ENCODE measurements around the gene GON4L.
"Not testable (repeated sequence)": the region's sequence is repeated elsewhere in the genome, so short reads cannot be mapped to it uniquely, and the experiment has no call there.

GON4L gene

DNA sequence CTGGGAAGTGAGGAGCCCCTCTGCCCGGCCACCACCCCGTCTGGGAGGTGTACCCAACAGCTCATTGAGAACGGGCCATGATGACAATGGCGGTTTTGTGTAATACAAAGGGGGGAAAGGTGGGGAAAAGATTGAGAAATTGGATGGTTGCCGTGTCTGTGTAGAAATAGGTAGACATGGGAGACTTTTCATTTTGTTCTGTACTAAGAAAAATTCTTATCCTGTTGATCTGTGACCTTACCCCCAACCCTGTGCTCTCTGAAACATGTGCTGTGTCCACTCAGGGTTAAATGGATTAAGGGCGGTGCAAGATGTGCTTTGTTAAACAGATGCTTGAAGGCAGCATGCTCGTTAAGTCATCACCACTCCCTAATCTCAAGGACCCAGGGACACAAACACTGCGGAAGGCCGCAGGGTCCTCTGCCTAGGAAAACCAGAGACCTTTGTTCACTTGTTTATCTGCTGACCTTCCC, 22.1 kb downstream of the GON4L start:
- H3K9me3 ChIP-seq (ENCODE audit: control insufficient read depth, low read length); DNase-seq; H2BK120ac ChIP-seq (ENCODE audit: low read depth, low read length); H2AFZ ChIP-seq (ENCODE audit: low read depth, low read length); H2AK5ac ChIP-seq (ENCODE audit: low read length, severe bottlenecking); H4K91ac ChIP-seq (ENCODE audit: low read length); H3K27ac ChIP-seq (ENCODE audit: low read length, poor library complexity, severe bottlenecking); H3K27me3 ChIP-seq (ENCODE audit: control insufficient read depth in 1 of 2, insufficient read depth in 1 of 2, low read length in 2 of 2); H3K4me3 ChIP-seq (ENCODE audit: insufficient read depth in 1 of 2, low read depth in 1 of 2, low read length in 2 of 2); H3K9ac ChIP-seq (ENCODE audit: low read length); H3K4me1 ChIP-seq (ENCODE audit: control insufficient read depth, insufficient read depth, low read depth, low read length); H2BK12ac ChIP-seq (ENCODE audit: low read length in 2 of 2); H3K4me2 ChIP-seq (ENCODE audit: low read length, poor library complexity, severe bottlenecking); H3K14ac ChIP-seq (ENCODE audit: low read length in 2 of 2); H3K4ac ChIP-seq (ENCODE audit: low read depth in 1 of 2, low read length in 2 of 2); H3K18ac ChIP-seq (ENCODE audit: low read depth in 1 of 2, low read length in 2 of 2); H2BK5ac ChIP-seq (ENCODE audit: low read depth, low read length, poor library complexity, severe bottlenecking); H4K8ac ChIP-seq (ENCODE audit: low read length); H2BK15ac ChIP-seq (ENCODE audit: low read depth, poor library complexity, severe bottlenecking); H3K23ac ChIP-seq (ENCODE audit: low read length in 2 of 2): not testable (repeated sequence)
- H3K79me1 ChIP-seq (replicated peaks; ENCODE audit: low read length, poor library complexity, severe bottlenecking), result peaks cover 25% of the 10 kb centered on the region
- peaks cover 16 to 18% of the 10 kb centered on the region in 2 experiments for H3K36me3 ChIP-seq (ENCODE audit: control insufficient read depth in 1 of 2, insufficient read depth in 2 of 2, low read depth in 1 of 2, low read length in 2 of 2)
- WGBS, result 79% methylated on average over 3 of the region's 9 CpGs

DNA sequence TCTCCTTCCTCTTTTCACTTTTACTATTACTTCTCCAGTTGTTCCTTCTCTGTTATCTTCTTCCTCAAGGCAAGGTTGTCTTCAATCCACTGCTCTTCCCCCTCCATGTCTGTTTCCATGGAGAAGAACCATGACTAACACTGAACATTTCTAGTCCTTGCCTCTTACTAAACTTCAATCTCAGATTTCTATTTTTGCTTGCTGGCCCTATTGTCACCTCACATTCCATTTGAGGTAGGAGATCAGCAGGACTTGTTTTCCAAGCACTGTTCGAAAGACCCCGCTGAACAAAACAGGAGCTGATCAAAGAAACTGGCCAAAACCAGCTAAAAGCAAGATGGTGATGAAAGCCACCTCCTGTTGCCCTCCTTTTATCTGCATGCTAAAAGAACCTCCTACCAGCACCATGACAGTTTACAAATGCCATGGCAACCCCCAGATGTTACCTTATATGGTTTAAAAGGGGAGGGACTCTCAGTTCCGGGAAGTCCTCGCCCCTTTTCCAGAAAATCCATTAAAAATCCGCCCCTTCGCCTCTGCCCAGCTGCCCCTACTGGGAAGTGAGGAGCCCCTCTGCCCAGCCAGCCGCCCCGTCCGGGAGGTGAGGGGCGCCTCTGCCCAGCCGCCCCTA, 22.6 kb downstream of the GON4L start:
- Histone ChIP-seq H3K9me3 (ENCODE audit: control insufficient read depth, low read length) (no peaks in the 10 kb centered on the region), H2BK12ac (ENCODE audit: low read length in 2 of 2) (no peak overlapping the region), H3K27me3 (ENCODE audit: control insufficient read depth in 1 of 2, insufficient read depth in 1 of 2, low read length in 2 of 2) (no peaks in the 10 kb centered on the region), H3K4me3 (ENCODE audit: insufficient read depth in 1 of 2, low read depth in 1 of 2, low read length in 2 of 2) (no peak overlapping the region), H4K8ac (ENCODE audit: low read length) (no peak overlapping the region), H2AFZ (ENCODE audit: low read depth, low read length) (no peak overlapping the region), H3K4me2 (ENCODE audit: low read length, poor library complexity, severe bottlenecking) (peak overlapping the region; percentile 43), H2BK5ac (ENCODE audit: low read depth, low read length, poor library complexity, severe bottlenecking) (no peak overlapping the region), H3K4ac (ENCODE audit: low read depth in 1 of 2, low read length in 2 of 2) (no peak overlapping the region), H3K36me3 (ENCODE audit: control insufficient read depth in 1 of 2, insufficient read depth in 2 of 2, low read depth in 1 of 2, low read length in 2 of 2) (peaks cover 16 to 18% of the 10 kb centered on the region in 2 experiments), H3K4me1 (ENCODE audit: control insufficient read depth, insufficient read depth, low read depth, low read length) (peaks cover 5% of the 10 kb centered on the region), H3K18ac (ENCODE audit: low read depth in 1 of 2, low read length in 2 of 2) (no peak overlapping the region), H3K27ac (ENCODE audit: low read length, poor library complexity, severe bottlenecking) (peak overlapping the region; percentile 50), H4K91ac (ENCODE audit: low read length) (no peak overlapping the region), H2BK120ac (ENCODE audit: low read depth, low read length) (no peak overlapping the region), H2BK15ac (ENCODE audit: low read depth, poor library complexity, severe bottlenecking) (no peak overlapping the region), H3K79me1 (replicated peaks; ENCODE audit: low read length, poor library complexity, severe bottlenecking) (peaks cover 27% of the 10 kb centered on the region), H3K9ac (ENCODE audit: low read length) (peak overlapping the region; percentile 38), H3K23ac (ENCODE audit: low read length in 2 of 2) (no peak overlapping the region), H2AK5ac (ENCODE audit: low read length, severe bottlenecking) (no peak overlapping the region), H3K14ac (ENCODE audit: low read length in 2 of 2) (no peak overlapping the region)
- WGBS, result 98% methylated on average over 11 of the region's 11 CpGs
- DNase-seq, result peak; percentile 60

DNA sequence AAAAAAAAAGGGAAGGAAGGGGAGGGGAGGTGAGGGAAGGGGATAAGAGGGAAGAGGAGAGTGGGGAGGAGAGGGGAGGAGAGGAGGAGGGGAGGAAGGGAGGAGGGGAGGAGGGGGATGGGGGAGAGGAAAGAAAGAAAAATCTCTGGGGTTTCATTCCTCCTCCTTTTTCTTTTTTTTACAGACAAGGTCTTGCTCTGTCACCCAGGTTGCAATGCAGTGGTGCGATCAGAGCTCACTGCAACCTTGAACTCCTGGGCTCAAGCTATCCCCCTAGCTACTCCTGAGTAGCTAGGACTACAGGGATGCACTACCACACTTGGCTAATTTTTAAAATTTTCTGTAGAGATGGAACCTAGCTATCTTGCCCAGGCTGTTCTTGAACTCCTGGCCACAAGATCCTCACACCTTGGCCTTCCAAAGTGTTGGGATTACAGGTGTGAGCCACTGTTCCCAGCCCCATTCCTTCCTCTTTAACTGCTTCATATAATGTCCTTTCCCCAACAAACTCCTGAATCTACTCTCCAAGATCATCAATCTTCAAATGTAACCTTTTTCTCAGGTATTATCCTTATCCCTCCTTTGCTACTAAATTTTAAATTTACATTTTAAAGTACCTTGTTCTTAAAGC, 23.2 kb downstream of the GON4L start:
- Histone ChIP-seq H3K4ac (ENCODE audit: low read depth in 1 of 2, low read length in 2 of 2) (no peak overlapping the region), H4K91ac (ENCODE audit: low read length) (no peak overlapping the region), H4K8ac (ENCODE audit: low read length) (no peak overlapping the region), H2AFZ (ENCODE audit: low read depth, low read length) (no peak overlapping the region), H3K4me2 (ENCODE audit: low read length, poor library complexity, severe bottlenecking) (no peak overlapping the region), H3K4me1 (ENCODE audit: control insufficient read depth, insufficient read depth, low read depth, low read length) (peaks cover 5% of the 10 kb centered on the region), H3K18ac (ENCODE audit: low read depth in 1 of 2, low read length in 2 of 2) (no peak overlapping the region), H3K27me3 (ENCODE audit: control insufficient read depth in 1 of 2, insufficient read depth in 1 of 2, low read length in 2 of 2) (no peaks in the 10 kb centered on the region), H3K9ac (ENCODE audit: low read length) (peak overlapping the region; percentile 38), H3K4me3 (ENCODE audit: insufficient read depth in 1 of 2, low read depth in 1 of 2, low read length in 2 of 2) (no peak overlapping the region), H3K36me3 (ENCODE audit: control insufficient read depth in 1 of 2, insufficient read depth in 2 of 2, low read depth in 1 of 2, low read length in 2 of 2) (peaks cover 16 to 18% of the 10 kb centered on the region in 2 experiments), H3K27ac (ENCODE audit: low read length, poor library complexity, severe bottlenecking) (no peak overlapping the region), H2BK120ac (ENCODE audit: low read depth, low read length) (no peak overlapping the region), H3K23ac (ENCODE audit: low read length in 2 of 2) (no peak overlapping the region), H3K14ac (ENCODE audit: low read length in 2 of 2) (no peak overlapping the region), H2BK12ac (ENCODE audit: low read length in 2 of 2) (no peak overlapping the region), H2BK15ac (ENCODE audit: low read depth, poor library complexity, severe bottlenecking) (no peak overlapping the region), H2BK5ac (ENCODE audit: low read depth, low read length, poor library complexity, severe bottlenecking) (no peak overlapping the region), H2AK5ac (ENCODE audit: low read length, severe bottlenecking) (no peak overlapping the region), H3K79me1 (replicated peaks; ENCODE audit: low read length, poor library complexity, severe bottlenecking) (peaks cover 30% of the 10 kb centered on the region), H3K9me3 (ENCODE audit: control insufficient read depth, low read length) (no peaks in the 10 kb centered on the region)
- no peak for DNase-seq
- 96% methylated on average over 1 of the region's 1 CpG for WGBS

DNA sequence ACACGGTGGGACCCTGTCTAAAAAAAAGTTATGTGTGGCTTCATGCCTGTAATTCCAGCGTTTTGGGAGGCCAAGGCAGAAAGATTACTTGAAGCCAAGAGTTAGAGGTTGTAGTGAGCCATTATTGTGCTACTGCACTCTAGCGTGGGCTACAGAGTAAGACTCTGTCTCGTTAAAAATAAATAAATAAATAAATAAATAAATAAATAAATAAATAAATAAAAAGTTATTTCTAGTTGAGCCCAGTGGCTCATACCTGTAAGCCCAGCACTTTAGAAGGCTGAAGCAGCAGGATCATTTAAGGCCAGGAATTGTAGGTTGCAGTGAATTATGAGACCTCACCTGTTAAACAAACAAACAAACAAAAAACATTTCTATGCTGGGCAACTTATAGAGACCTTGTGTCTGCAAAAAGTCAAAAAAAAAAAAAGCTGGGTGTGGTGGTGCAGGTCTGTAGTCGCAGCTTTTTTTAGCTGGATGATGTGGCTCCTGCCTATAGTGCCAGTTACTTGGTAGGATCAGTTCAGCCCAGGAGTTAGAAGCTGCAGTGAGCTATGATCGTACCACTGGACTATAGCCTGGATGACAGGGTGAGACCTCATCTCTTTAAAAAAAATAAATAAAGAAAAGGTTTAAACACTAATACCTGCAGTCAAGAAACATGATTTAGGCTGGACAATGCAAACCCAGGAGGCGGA, 25.6 kb downstream of the GON4L start:
- no peaks in the 10 kb centered on the region for H3K27me3 ChIP-seq (ENCODE audit: control insufficient read depth in 1 of 2, insufficient read depth in 1 of 2, low read length in 2 of 2)
- no peak overlapping the region for H3K18ac ChIP-seq (ENCODE audit: low read depth in 1 of 2, low read length in 2 of 2)
- peaks cover 17 to 23% of the 10 kb centered on the region in 2 experiments for H3K36me3 ChIP-seq (ENCODE audit: control insufficient read depth in 1 of 2, insufficient read depth in 2 of 2, low read depth in 1 of 2, low read length in 2 of 2)
- H2BK12ac ChIP-seq (ENCODE audit: low read length in 2 of 2), result no peak overlapping the region
- no peak overlapping the region for H3K4me3 ChIP-seq (ENCODE audit: insufficient read depth in 1 of 2, low read depth in 1 of 2, low read length in 2 of 2)
- H3K9me3 ChIP-seq (ENCODE audit: control insufficient read depth, low read length), result no peaks in the 10 kb centered on the region
- H4K91ac ChIP-seq (ENCODE audit: low read length), result no peak overlapping the region
- no peak overlapping the region for H2BK120ac ChIP-seq (ENCODE audit: low read depth, low read length)
- no peak overlapping the region for H3K9ac ChIP-seq (ENCODE audit: low read length)
- no peak overlapping the region for H3K4me2 ChIP-seq (ENCODE audit: low read length, poor library complexity, severe bottlenecking)
- no peak overlapping the region for H4K8ac ChIP-seq (ENCODE audit: low read length)
- no peak overlapping the region for H2AFZ ChIP-seq (ENCODE audit: low read depth, low read length)
- H2BK5ac ChIP-seq (ENCODE audit: low read depth, low read length, poor library complexity, severe bottlenecking), result no peak overlapping the region
- H3K79me1 ChIP-seq (replicated peaks; ENCODE audit: low read length, poor library complexity, severe bottlenecking), result peaks cover 32% of the 10 kb centered on the region
- no peak for DNase-seq
- no peak overlapping the region for H3K14ac ChIP-seq (ENCODE audit: low read length in 2 of 2)
- peaks cover 5% of the 10 kb centered on the region for H3K4me1 ChIP-seq (ENCODE audit: control insufficient read depth, insufficient read depth, low read depth, low read length)
- H3K23ac ChIP-seq (ENCODE audit: low read length in 2 of 2), result no peak overlapping the region
- H3K27ac ChIP-seq (ENCODE audit: low read length, poor library complexity, severe bottlenecking), result no peak overlapping the region
- H2BK15ac ChIP-seq (ENCODE audit: low read depth, poor library complexity, severe bottlenecking), result no peak overlapping the region
- H3K4ac ChIP-seq (ENCODE audit: low read depth in 1 of 2, low read length in 2 of 2), result no peak overlapping the region
- no peak overlapping the region for H2AK5ac ChIP-seq (ENCODE audit: low read length, severe bottlenecking)
- 97% methylated on average over 4 of the region's 7 CpGs for WGBS

All from mesenchymal stem cell (in vitro differentiated cells and primary cell).